Mucosa of rectum (tissue), 2 donors: ENCODE results near the gene UXS1.

Experiments used
- H3K27ac ChIP-seq, 2 donors: one replicate each; pipeline ENCODE4 v1.7.0; 2013; ENCODE audit warnings: inconsistent platforms in 2 of 2, low read depth in 2 of 2, low read length in 2 of 2
- H3K27me3 ChIP-seq, 2 donors: one replicate each; pipeline ENCODE4 v1.7.0; 2013; ENCODE audit warnings: low read length in 2 of 2; ENCODE audit not compliant: control insufficient read depth in 2 of 2, insufficient read depth in 2 of 2
- H3K36me3 ChIP-seq, 2 donors: one replicate each; pipeline ENCODE4 v1.7.0; 2013; ENCODE audit warnings: low read length in 2 of 2; ENCODE audit not compliant: control insufficient read depth in 2 of 2, insufficient read depth in 2 of 2
- H3K4me1 ChIP-seq, 2 donors: one replicate each; pipeline ENCODE4 v1.7.0; 2013; ENCODE audit warnings: low read length in 2 of 2, mild to moderate bottlenecking in 1 of 2; ENCODE audit not compliant: control insufficient read depth in 2 of 2, insufficient read depth in 2 of 2
- H3K4me3 ChIP-seq, 2 donors: one replicate each; pipeline ENCODE4 v1.7.0; 2013; ENCODE audit warnings: low read length in 2 of 2
- H3K9ac ChIP-seq, 2 donors: one replicate each; pipeline ENCODE4 v1.7.0; 2013; ENCODE audit warnings: low read length in 2 of 2, low read depth in 1 of 2, mild to moderate bottlenecking in 1 of 2
- H3K9me3 ChIP-seq, 2 donors: one replicate each; pipeline ENCODE4 v1.7.0; 2013; ENCODE audit warnings: low read length in 2 of 2; ENCODE audit not compliant: control insufficient read depth in 2 of 2
- donor health status: healthy.
- donor health status: Normal muscosa, but diverticular disease.

Gene UXS1

DNA sequence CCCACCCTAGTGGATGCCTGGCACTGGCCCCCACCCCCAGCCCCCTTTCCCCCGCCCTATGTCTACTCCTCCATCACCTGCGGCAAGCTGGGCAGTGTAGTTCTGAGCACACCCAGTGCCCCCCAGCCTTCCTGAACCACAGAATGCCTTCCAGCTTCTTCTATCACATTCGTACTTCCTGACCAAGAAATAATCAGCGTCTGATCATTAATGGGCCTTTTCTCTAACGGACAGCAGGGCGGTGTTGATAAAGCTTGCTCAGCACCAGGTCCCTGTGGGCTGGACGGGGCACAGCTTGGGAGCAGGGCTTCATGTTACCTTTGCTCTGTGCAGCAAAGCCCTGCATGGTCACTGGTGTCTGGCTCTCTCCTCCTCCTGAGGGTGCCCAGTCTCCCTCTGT lies 15.4 kb downstream of the UXS1 start:
- Histone ChIP-seq H3K36me3 (no peaks in the 10 kb centered on the region), H3K27ac (no peak overlapping the region), H3K9ac (no peak overlapping the region), H3K4me1 (peaks cover 0 to 3% of the 10 kb centered on the region in 2 donors), H3K9me3 (no peaks in the 10 kb centered on the region), H3K27me3 (no peaks in the 10 kb centered on the region), H3K4me3 (no peak overlapping the region)

DNA sequence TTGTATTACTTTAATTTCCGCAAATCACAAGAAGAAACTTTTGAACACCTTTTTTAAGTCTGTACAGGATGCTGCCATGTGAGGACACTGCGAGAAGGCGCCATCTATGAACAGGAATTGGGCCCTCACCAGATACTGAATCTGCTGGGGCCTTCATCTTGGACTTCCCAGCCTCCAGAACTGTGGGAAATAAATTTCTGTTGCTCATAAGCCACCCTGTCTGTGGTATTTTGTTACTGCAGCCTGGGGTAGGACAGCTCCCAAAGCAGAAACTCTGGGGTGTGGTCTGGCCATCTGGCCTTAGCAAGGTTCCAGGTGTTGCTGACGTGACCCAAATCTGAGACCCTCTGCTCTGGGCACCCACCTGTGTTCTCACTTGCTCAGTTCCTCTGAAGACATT lies 16.5 kb downstream of the UXS1 start:
- Histone ChIP-seq H3K9ac (no peak overlapping the region), H3K9me3 (no peaks in the 10 kb centered on the region), H3K4me3 (no peak overlapping the region), H3K36me3 (no peaks in the 10 kb centered on the region), H3K27ac (no peak overlapping the region), H3K4me1 (peaks cover 0 to 3% of the 10 kb centered on the region in 2 donors), H3K27me3 (no peaks in the 10 kb centered on the region)

DNA sequence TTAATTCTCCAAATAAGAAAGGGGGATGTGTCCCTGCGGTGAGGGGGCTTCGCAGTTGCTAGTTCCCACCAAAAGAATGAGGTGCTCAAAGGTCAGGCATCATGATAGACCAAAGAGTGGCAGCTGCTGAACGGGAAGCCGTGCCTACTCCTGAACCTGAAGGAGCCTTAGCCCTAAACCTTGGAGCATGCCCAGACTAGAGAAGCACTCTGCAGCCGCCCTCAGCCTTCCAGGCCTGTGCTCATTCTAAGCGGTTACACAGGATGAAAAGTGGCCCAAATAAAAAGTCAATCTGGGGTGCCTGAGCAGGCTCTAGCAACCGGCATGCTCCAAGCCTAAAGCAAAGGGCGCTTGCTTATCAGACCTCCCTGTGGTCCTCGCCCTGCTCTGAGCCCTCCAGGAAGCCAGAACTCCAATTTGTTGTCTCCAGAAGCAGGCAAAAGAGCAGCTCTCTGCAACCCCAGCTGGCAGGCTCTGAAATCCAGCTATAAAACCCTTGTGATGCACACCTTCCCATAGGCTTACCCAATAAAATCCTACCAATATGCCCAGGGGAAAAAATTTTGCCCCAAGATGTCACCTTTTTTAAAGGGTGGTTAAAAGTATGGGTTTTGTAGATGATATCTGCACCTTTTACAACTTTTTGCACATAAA lies 17.5 kb downstream of the UXS1 start:
- H3K36me3 ChIP-seq: no peaks in the 10 kb centered on the region
- H3K9me3 ChIP-seq: no peaks in the 10 kb centered on the region
- H3K27ac ChIP-seq: no peak overlapping the region
- no peak overlapping the region for H3K9ac ChIP-seq
- no peak overlapping the region for H3K4me3 ChIP-seq
- H3K27me3 ChIP-seq: no peaks in the 10 kb centered on the region
- peaks cover 0 to 3% of the 10 kb centered on the region in 2 donors for H3K4me1 ChIP-seq

DNA sequence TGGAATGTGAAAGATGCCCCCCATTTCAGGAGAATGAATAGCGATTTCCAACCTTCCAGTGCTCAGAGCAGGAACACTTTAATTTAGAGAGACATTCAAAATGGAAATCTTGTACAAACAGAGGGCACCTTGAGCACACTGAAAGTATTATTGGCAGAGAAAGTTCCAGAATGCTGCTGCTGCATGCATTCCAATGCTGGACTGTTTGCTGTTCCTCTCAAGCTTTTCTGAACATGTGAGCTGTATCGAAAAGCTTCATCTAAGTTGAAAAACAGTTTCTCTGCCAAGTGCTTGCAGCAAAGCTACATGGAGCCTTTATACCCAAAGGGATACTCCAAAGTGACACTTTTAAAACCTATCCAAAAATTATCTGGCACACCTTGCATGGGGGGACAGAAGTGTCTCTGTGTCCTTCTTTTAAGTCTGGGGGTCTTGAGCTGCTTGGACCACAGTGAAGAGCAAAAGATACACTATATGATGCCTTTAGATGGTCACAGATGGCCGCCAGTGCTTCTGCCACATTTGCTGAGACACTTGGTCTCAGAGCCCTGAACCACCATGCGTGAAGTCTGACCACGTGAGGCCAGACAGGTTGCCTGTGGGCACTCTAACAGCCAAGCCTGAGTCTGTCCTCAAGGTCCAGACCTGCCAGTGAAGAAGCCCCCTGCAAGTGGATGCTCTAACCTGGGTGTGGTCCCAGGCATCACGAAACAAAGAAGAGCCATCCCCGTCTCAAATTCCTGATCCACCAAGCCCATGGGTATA lies 18.8 kb downstream of the UXS1 start:
- Histone ChIP-seq H3K9ac (no peak overlapping the region), H3K36me3 (no peaks in the 10 kb centered on the region), H3K4me3 (no peak overlapping the region), H3K4me1 (no peaks in the 10 kb centered on the region), H3K27me3 (no peaks in the 10 kb centered on the region), H3K9me3 (no peaks in the 10 kb centered on the region), H3K27ac (no peak overlapping the region)

DNA sequence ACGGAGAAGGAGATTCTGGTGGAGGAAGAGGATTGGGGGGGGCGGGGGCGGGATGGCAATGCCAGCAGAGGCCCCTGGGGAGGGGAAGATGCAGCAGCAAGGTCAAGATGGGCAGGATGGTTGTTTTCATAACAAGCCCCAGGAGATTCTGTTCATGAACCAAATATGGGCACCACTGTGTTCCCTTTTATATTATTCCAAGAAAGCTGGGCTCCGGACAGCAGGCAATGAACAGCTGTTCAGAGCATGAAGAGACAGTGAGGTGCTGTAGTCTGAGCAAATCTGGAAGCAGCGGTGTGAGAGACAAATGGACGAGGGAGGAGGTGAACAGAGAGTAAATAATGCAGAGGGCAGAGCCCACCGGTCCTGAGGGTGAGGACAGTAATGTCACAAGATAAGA lies 20.0 kb downstream of the UXS1 start:
- Histone ChIP-seq H3K27ac (no peak overlapping the region), H3K9ac (no peak overlapping the region), H3K9me3 (no peaks in the 10 kb centered on the region), H3K36me3 (no peaks in the 10 kb centered on the region), H3K4me3 (no peak overlapping the region), H3K27me3 (no peaks in the 10 kb centered on the region), H3K4me1 (no peaks in the 10 kb centered on the region)

DNA sequence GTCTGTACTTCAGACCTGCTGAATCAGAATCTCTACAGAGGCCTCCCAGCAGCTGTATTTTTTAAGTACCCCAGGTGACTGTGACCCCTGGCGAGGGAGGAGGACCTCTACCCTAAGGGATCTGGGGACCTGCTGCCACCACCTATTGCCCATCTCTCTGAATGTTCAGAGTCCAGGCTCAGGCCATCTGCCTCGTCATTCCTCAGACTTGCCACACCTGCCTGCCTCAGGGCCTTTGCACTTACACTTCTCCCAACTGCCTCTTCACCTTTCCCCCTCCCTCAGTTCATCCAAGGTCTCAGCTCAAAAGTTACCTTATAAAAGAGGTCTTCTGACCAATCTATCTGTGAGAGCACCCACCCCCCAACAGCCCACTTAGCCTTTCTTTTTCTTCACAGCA lies 21.5 kb downstream of the UXS1 start:
- no peaks in the 10 kb centered on the region for H3K9me3 ChIP-seq
- no peaks in the 10 kb centered on the region for H3K27me3 ChIP-seq
- no peak overlapping the region for H3K9ac ChIP-seq
- H3K36me3 ChIP-seq: no peaks in the 10 kb centered on the region
- H3K4me3 ChIP-seq: no peak overlapping the region
- H3K4me1 ChIP-seq: no peaks in the 10 kb centered on the region
- no peak overlapping the region for H3K27ac ChIP-seq

DNA sequence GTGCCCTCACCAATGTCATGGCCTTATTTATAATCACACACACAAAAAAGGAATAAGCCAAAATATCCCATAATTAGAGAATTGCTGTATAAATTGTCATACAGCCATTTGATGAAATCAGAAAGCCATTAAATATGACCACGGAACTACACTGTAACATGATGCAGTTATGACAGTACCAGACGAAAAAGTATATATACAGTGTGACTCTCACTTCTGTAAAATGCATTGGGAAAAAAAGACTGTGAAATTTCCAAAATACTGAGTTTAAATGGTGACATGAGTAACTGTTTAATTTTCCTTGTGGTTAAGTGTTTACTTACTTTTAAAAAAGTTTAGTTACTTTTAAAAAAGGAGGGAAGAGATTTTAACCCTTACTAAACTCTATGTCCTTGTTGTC lies 25.4 kb downstream of the UXS1 start:
- H3K4me3 ChIP-seq: no peak overlapping the region
- no peaks in the 10 kb centered on the region for H3K4me1 ChIP-seq
- no peaks in the 10 kb centered on the region for H3K27me3 ChIP-seq
- no peak overlapping the region for H3K9ac ChIP-seq
- H3K27ac ChIP-seq: no peak overlapping the region
- no peaks in the 10 kb centered on the region for H3K36me3 ChIP-seq
- H3K9me3 ChIP-seq: no peaks in the 10 kb centered on the region

DNA sequence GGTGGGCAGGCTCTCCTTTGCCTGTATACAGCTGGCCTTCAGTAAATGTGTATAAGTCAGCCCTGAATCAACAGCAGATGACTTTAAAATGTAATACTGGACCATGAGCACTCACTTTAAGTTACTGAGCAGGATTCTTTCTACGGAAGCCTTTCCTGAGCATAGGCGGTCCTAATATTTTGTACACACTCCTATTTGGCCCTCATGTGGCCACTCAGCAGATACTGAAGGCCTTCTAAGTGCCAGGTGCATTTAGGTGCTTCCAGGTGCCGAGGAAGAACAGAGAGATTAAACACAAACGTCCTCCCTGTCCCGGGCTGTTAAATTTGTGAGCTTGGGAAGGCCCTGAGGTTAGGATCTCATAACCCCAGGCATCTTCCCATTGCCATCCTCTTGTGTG lies 27.0 kb downstream of the UXS1 start:
- Histone ChIP-seq H3K4me3 (no peak overlapping the region), H3K4me1 (no peaks in the 10 kb centered on the region), H3K27me3 (no peaks in the 10 kb centered on the region), H3K9me3 (no peaks in the 10 kb centered on the region), H3K36me3 (no peaks in the 10 kb centered on the region), H3K9ac (no peak overlapping the region), H3K27ac (no peak overlapping the region)

DNA sequence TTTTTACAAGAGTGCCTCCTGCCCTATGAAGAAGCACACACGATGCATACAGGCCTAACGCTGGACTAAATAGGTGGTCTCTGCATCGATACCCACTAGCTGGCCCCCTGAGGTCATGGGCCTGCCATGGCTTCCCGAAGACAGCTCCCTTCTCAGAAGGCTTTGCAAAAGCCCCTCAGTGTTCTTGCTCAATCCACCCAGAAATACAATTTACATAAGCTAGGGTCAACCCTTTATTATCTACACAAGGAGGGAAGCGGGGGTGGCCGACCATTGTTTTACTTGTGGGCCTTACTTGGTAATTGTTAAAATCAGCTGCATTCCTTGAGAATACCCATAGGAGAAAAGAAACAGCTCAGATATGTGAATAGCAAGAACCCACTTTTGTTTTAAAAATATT lies 28.5 kb downstream of the UXS1 start:
- no peak overlapping the region for H3K4me3 ChIP-seq

DNA sequence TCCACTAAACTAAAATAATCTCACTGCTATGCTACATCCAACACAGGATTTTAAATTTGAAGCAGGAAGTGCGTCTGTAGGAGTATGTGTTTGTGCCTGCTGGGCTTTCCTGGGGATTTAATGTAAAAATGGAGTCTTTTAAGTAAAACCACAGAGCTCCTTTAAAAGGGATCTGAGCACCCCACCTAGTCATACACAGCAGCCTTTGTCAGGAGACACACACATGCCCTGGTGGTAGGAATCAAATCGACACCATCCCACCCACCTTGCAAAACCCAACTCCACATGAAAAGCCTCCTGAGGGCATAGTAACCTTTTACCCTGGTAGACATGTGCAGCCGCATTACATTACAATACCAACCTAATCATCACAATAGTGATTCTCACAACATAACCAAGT lies 29.1 kb downstream of the UXS1 start:
- Histone ChIP-seq H3K27me3 (no peaks in the 10 kb centered on the region), H3K4me1 (no peaks in the 10 kb centered on the region), H3K4me3 (no peak overlapping the region), H3K9ac (no peak overlapping the region), H3K27ac (no peak overlapping the region), H3K36me3 (peaks cover 0 to 11% of the 10 kb centered on the region in 2 donors), H3K9me3 (no peaks in the 10 kb centered on the region)

More for the DNA sequence above, 28.5 kb downstream of the UXS1 start:
- H3K9me3 ChIP-seq: no peaks in the 10 kb centered on the region
- no peak overlapping the region for H3K27ac ChIP-seq
- H3K9ac ChIP-seq: no peak overlapping the region
- no peaks in the 10 kb centered on the region for H3K27me3 ChIP-seq
- H3K4me1 ChIP-seq: no peaks in the 10 kb centered on the region
- peaks cover 0 to 8% of the 10 kb centered on the region in 2 donors for H3K36me3 ChIP-seq
